HUDEP-2 (cell line): ENCODE data around the gene CD93.

Experiments used
- DNase-seq, 76 experiments: peaks; one replicate each; lab custom pipeline; 2025; ENCODE audit not compliant: unreplicated experiment in 76 of 76; lab: John Stamatoyannopoulos, UW

The CD93 gene

GRCh38 chr20:23042270-23042669, 43.9 kb downstream of the CD93 start:
- DNase-seq: no peak

- DNase-seq: no peak
Measured at GRCh38 chr20:23039885-23040508, 46.1 kb downstream of the CD93 start.

- DNase-seq: no peak
Measured at GRCh38 chr20:23039136-23039875, 46.8 kb downstream of the CD93 start.

GRCh38 chr20:23037017-23037481, 49.1 kb downstream of the CD93 start:
- no peak for DNase-seq

GRCh38 chr20:23036371-23036770, 49.8 kb downstream of the CD93 start:
- no peak for DNase-seq

GRCh38 chr20:23035731-23036130, 50.4 kb downstream of the CD93 start:
- no peak for DNase-seq

- DNase-seq: no peak
Measured at GRCh38 chr20:23034721-23035671, 51.1 kb downstream of the CD93 start, which contains the start of gene SSTR4. Gene SSTR4 (plus strand): TSS chr20:23035312. CDS start chr20:23035484, 172 bp downstream.

GRCh38 chr20:23033918-23034317, 52.2 kb downstream of the CD93 start:
- DNase-seq: no peak

GRCh38 chr20:23032750-23033078, 53.4 kb downstream of the CD93 start:
- DNase-seq: no peak

- no peak for DNase-seq
Measured at GRCh38 chr20:23032056-23032749, 53.9 kb downstream of the CD93 start.

GRCh38 chr20:23031346-23031745, 54.8 kb downstream of the CD93 start:
- no peak for DNase-seq
